ENCODE results near the gene EDDM13. TPM values are rescaled to one million over a fixed set of nuclear protein-coding genes. Genes with fewer than 3 reads are reported as not detected.

EDDM13 gene
- total RNA-seq, 1 donor from 2014 or later, result not detected

- Histone ChIP-seq H3K27ac (no peak overlapping the region), H3K9ac (no peak overlapping the region), H4K20me1 (ENCODE audit: low read depth) (no peaks in the 10 kb centered on the region), H2AFZ (replicated peaks) (no peak overlapping the region), H3F3A (ENCODE audit: low read depth) (no peaks in the 10 kb centered on the region), H3K36me3 (no peaks in the 10 kb centered on the region), H3K79me2 (ENCODE audit: low read depth) (no peaks in the 10 kb centered on the region), H3K4me3 (no peak overlapping the region), H3K4me2 (no peak overlapping the region), H3K9me3 (ENCODE audit: low read depth) (peaks cover 19% of the 10 kb centered on the region), H3K27me3 (no peaks in the 10 kb centered on the region), H3K4me1 (no peaks in the 10 kb centered on the region)
- no peaks in the 10 kb centered on the region for H3K4me1 Mint-ChIP-seq
- DNase-seq (ENCODE audit: low spot score), result no peak
- H3K9me3 Mint-ChIP-seq, result peaks cover 37% of the 10 kb centered on the region
- no peak overlapping the region for H3K27ac Mint-ChIP-seq
- H3K27me3 Mint-ChIP-seq (ENCODE audit: insufficient read depth, low read depth), result no peaks in the 10 kb centered on the region
- peaks cover 2% of the 10 kb centered on the region for H3K36me3 Mint-ChIP-seq
- TF ChIP-seq CTCF (IDR thresholded peaks at IDR 0.05), result no peak
- TF ChIP-seq EZH2 (IDR thresholded peaks at IDR 0.05), result no peak
- H3K4me3 Mint-ChIP-seq, result no peak overlapping the region
Observed at GRCh38 chr19:56356944-56357343, 84.4 kb downstream of the EDDM13 start.

Small RNA genes lying within 50 kb of the gene (small RNA-seq; reads per million reads assigned to genes)
- not detected for gene RF00019

Other genes starting within 250 kb of the EDDM13 start
- 2.2 and 30.0 TPM in 2 replicates for gene ZNF787, start 151.5 kb upstream of the EDDM13 start, total RNA-seq (ENCODE audit: low replicate concordance)
- 7.0 and 51.8 TPM in 2 replicates for gene ZNF444, start 131.5 kb upstream of the EDDM13 start, total RNA-seq (ENCODE audit: low replicate concordance)
- gene GALP, start 96.7 kb upstream of the EDDM13 start, total RNA-seq (ENCODE audit: low replicate concordance), result 0.71 and 1.8 TPM in 2 replicates
- not detected in 2 replicates for gene ZSCAN5B, start 75.0 kb upstream of the EDDM13 start, total RNA-seq (ENCODE audit: low replicate concordance)
- not detected in 2 replicates for gene ZSCAN5C, start 70.5 kb upstream of the EDDM13 start, total RNA-seq (ENCODE audit: low replicate concordance)
- gene ZSCAN5A, start 42.1 kb downstream of the EDDM13 start, total RNA-seq (ENCODE audit: low replicate concordance), result 1.6 and 7.8 TPM in 2 replicates
- 2.5 and 4.0 TPM in 2 replicates for gene ZNF582, start 120.8 kb downstream of the EDDM13 start, total RNA-seq (ENCODE audit: low replicate concordance)
- gene ZNF583, start 131.6 kb downstream of the EDDM13 start, total RNA-seq (ENCODE audit: low replicate concordance), result 4.5 and 7.7 TPM in 2 replicates
- gene ZNF667, start 204.6 kb downstream of the EDDM13 start, total RNA-seq (ENCODE audit: low replicate concordance), result 8.0 and 8.6 TPM in 2 replicates
- gene ZNF471, start 235.1 kb downstream of the EDDM13 start, total RNA-seq (ENCODE audit: low replicate concordance), result 1.4 and 1.9 TPM in 2 replicates